HepG2 (cell line): ENCODE measurements around the gene NKX3-2. TPM values are rescaled to one million over a fixed set of nuclear protein-coding genes. Genes with fewer than 3 reads are reported as not detected.

Source experiments
- ARID5B ChIP-seq: IDR thresholded peaks from 2 replicates; pipeline ENCODE4 v1.4.0; 2020; ENCODE audit warnings: mild to moderate bottlenecking, missing genetic modification reagents
- BHLHE40 ChIP-seq: IDR thresholded peaks from 2 replicates; pipeline ENCODE4 v1.6.1; 2011; ENCODE audit warnings: low read length, improper control_type of control experiment
- HMGXB4 ChIP-seq, 2 experiments: sonication (generic) in 1 of 2; formaldehyde crosslinking in 1 of 2; IDR thresholded peaks; 2 replicates each; pipeline versions ENCODE4 v1.4.0 to v1.6.1; 2018 to 2020; ENCODE audit warnings: missing genetic modification reagents in 2 of 2, borderline replicate concordance in 1 of 2, low read depth in 1 of 2, mild to moderate bottlenecking in 1 of 2, missing biosample characterization in 1 of 2
- HOXA5 ChIP-seq: sonication (generic); formaldehyde crosslinking; IDR thresholded peaks from 2 replicates; pipeline ENCODE4 v1.4.0; 2020; ENCODE audit warnings: missing genetic modification reagents
- HOXD1 ChIP-seq: sonication (generic); formaldehyde crosslinking; IDR thresholded peaks from 2 replicates; pipeline ENCODE4 v1.5.0; 2020; ENCODE audit warnings: missing genetic modification reagents
- KDM5B ChIP-seq: sonication (generic); formaldehyde crosslinking; IDR thresholded peaks from 2 replicates; pipeline ENCODE4 v1.4.0; 2020; ENCODE audit warnings: missing genetic modification reagents, mild to moderate bottlenecking, borderline replicate concordance
- LCORL ChIP-seq, 2 experiments: fragments of 450-650 bp in 1 of 2; sonication (generic) in 1 of 2; formaldehyde crosslinking in 1 of 2; IDR thresholded peaks; 2 replicates each; pipeline versions ENCODE4 v1.5.0 to v1.6.1; 2017 to 2020; ENCODE audit warnings: antibody characterized with exemption in 1 of 2, missing genetic modification reagents in 1 of 2
- PITX1 ChIP-seq: sonication (generic); formaldehyde crosslinking; IDR thresholded peaks from 2 replicates; pipeline ENCODE4 v1.5.1; 2020; ENCODE audit warnings: mild to moderate bottlenecking, missing genetic modification reagents
- SALL1 ChIP-seq: sonication (generic); formaldehyde crosslinking; IDR thresholded peaks from 2 replicates; pipeline ENCODE4 v1.8.0; 2022; ENCODE audit warnings: mild to moderate bottlenecking, missing genetic modification reagents
- SIN3A ChIP-seq: IDR thresholded peaks from 2 replicates; pipeline ENCODE4 v1.6.1; 2011; ENCODE audit warnings: low read depth, mild to moderate bottlenecking, control low read depth, low read length, borderline replicate concordance
- SIN3B ChIP-seq: fragments of 150-350 bp; IDR thresholded peaks from 2 replicates; pipeline ENCODE4 v1.6.1; 2014; ENCODE audit warnings: low read length
- SMC3 ChIP-seq: IDR thresholded peaks from 2 replicates; pipeline ENCODE4 v1.6.1; 2011; ENCODE audit warnings: low read length, improper control_type of control experiment
- THYN1 ChIP-seq: sonication (generic); formaldehyde crosslinking; IDR thresholded peaks from 2 replicates; pipeline ENCODE4 v1.8.1; 2023; ENCODE audit warnings: low read depth, mild to moderate bottlenecking, moderate library complexity, missing genetic modification reagents, borderline replicate concordance
- ZBTB44 ChIP-seq: sonication (generic); formaldehyde crosslinking; IDR thresholded peaks from 2 replicates; pipeline ENCODE4 v1.4.0; 2020; ENCODE audit warnings: missing genetic modification reagents
- ZHX1 ChIP-seq: sonication (generic); formaldehyde crosslinking; IDR thresholded peaks from 2 replicates; pipeline ENCODE4 v1.8.1; 2022; ENCODE audit warnings: low read depth, mild to moderate bottlenecking, missing genetic modification reagents
- ZNF280B ChIP-seq: sonication (generic); formaldehyde crosslinking; IDR thresholded peaks from 2 replicates; pipeline ENCODE4 v1.5.0; 2020; ENCODE audit warnings: missing genetic modification reagents, mild to moderate bottlenecking, borderline replicate concordance
- ZNF678 ChIP-seq: sonication (generic); formaldehyde crosslinking; IDR thresholded peaks from 2 replicates; pipeline ENCODE4 v1.4.0; 2020; ENCODE audit warnings: mild to moderate bottlenecking, missing genetic modification reagents
- polyA plus RNA-seq, 8 experiments: library from polyadenylated mRNA; depleted of rRNA in 3 of 8; stranded (reverse) in 7 of 8; unstranded in 1 of 8; fragments of >200 nt; fragmentation: Illumina TruSeq in 4 of 8; extraction: Trizol in 4 of 8; gene quantifications; 2 replicates each; pipeline versions ENCODE4 v1.2.1 to v1.2.3, GENCODE V29; 2011 to 2016; ENCODE audit warnings: low read depth in 4 of 8, missing spikeins in 1 of 8, mixed read lengths in 1 of 8; ENCODE audit not compliant: insufficient read depth in 1 of 8
- total RNA-seq, 5 experiments: library from RNA; depleted of rRNA; stranded (reverse); fragments of >200 nt; fragmentation: Illumina TruSeq; extraction: Trizol; gene quantifications; 2 replicates each; pipeline ENCODE4 v1.2.3, GENCODE V29; 2016; ENCODE audit warnings: low read depth in 1 of 5

The NKX3-2 gene
- total and polyA plus RNA-seq, 2 of the 13 experiments (the other 11 are each of a cell fraction or from before 2014, with no cell fraction given): 0.07 to 0.13 TPM

- 0 out of 2 replicates have a peak, but pooled peaks have one; percentile 51 for TF ChIP-seq KDM5B
- peak; percentile 51 to 71; a peak in 3 of 4 replicates for TF ChIP-seq HMGXB4 (CRISPR knock-in tag; IDR thresholded peaks at IDR 0.05; ENCODE audit: borderline replicate concordance in 1 of 2, low read depth in 1 of 2)
- no peak; the same call in 1 of the 2 replicates for TF ChIP-seq ARID5B
- TF ChIP-seq ZBTB44 (CRISPR knock-in tag): no peak
- peak; percentile 37 for TF ChIP-seq SALL1 (CRISPR knock-in tag)
- TF ChIP-seq SIN3B: no peak
- TF ChIP-seq LCORL (IDR thresholded peaks at IDR 0.05): no peak
- TF ChIP-seq LCORL (CRISPR knock-in tag; IDR thresholded peaks at IDR 0.05): peak; percentile 56; the same call in 1 of the 2 replicates
- TF ChIP-seq HOXA5: peak; percentile 33; the same call in 1 of the 2 replicates
- TF ChIP-seq PITX1 (CRISPR knock-in tag): peak; percentile 25; the same call in 1 of the 2 replicates
- TF ChIP-seq ZHX1 (CRISPR knock-in tag): no peak
- peak; percentile 85 for TF ChIP-seq SMC3
- TF ChIP-seq ZNF280B: no peak
- no peak for TF ChIP-seq HOXD1 (CRISPR knock-in tag)
- TF ChIP-seq ZNF678 (CRISPR knock-in tag): no peak
- no peak for TF ChIP-seq SIN3A
- TF ChIP-seq THYN1 (CRISPR knock-in tag): no peak
- TF ChIP-seq BHLHE40: peak; percentile 49; the same call in 1 of the 2 replicates
These were observed 4.8 kb upstream of the NKX3-2 start (continued) for GRCh38 chr4:13548984-13549546.
